ENCODE measurements around the gene NDUFB11. TPM values are rescaled to one million over a fixed set of nuclear protein-coding genes. Genes with fewer than 3 reads are reported as not detected.

The NDUFB11 gene
- total and polyA plus RNA-seq, 2 donors (not counting 1 experiment from before 2014, with no cell fraction given) = 56.8 to 59.7 TPM

DNA sequence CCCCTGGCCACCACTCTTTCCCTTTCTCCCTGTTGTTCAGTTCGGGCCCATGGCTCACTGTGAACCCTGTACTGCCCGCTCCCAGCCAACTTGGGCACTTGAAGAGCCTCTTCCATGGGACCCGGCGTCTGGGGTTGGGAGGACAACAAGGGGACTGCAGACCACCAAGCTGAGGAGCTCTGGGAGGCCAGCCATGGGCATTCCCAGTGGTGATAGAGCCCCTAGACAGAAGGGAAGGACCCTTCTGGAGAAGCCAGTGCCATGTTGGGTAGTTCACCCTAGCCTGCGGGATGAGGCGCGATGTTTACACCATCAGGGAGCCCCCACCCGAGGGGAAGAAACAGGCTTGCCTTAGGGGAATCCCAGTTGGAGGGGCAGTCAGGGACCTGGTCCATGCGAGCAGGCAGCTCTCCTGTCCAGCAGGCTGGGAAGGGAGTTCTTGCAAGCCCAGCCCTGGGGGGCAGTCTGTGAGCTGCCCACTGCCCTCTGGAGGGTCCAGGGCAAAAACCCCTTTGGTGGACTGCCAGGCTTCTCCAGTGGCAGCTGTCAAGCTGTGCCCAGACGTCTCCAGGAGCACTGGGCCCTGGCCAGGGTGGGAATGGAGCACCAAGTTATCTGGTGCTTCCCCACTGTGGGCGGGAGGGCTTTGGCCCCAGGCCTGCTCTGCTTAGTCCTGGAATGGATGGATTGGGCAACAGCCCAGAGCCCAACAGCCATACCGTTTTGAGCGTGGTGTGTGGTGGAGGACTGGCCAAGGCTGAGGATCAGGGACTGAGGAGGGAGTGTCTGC lies 25.4 kb upstream of the NDUFB11 start:
- Histone ChIP-seq H3K79me2 (ENCODE audit: control insufficient read depth, insufficient read depth, low read length) (peaks cover 48% of the 10 kb centered on the region), H3K4me2 (replicated peaks; ENCODE audit: low read depth, low read length, poor library complexity, severe bottlenecking) (no peak overlapping the region), H3K9ac (ENCODE audit: low read length) (no peak overlapping the region), H3K27ac (ENCODE audit: low read length in 2 of 2) (no peak overlapping the region), H3K4me1 (ENCODE audit: control insufficient read depth in 2 of 2, insufficient read depth in 2 of 2, low read length in 2 of 2) (no peaks in the 10 kb centered on the region), H4K20me1 (ENCODE audit: control insufficient read depth, insufficient read depth, low read length, poor library complexity, severe bottlenecking) (peaks cover 22% of the 10 kb centered on the region), H3K4me3 (ENCODE audit: control extremely low read depth in 1 of 5, extremely low read depth in 1 of 5, insufficient read depth in 1 of 5, low read depth in 2 of 5, low read length in 4 of 5) (no peak overlapping the region), H3K9me3 (ENCODE audit: control extremely low read depth in 1 of 3, control insufficient read depth in 2 of 3, insufficient read depth in 1 of 3, low read length in 2 of 3) (no peaks in the 10 kb centered on the region), H3K36me3 (replicated peaks in 1 of 2; ENCODE audit: control extremely low read depth in 1 of 2, control insufficient read depth in 1 of 2, extremely low read depth in 1 of 2, insufficient read depth in 2 of 2, low read length in 1 of 2) (peaks cover 0 to 31% of the 10 kb centered on the region in 2 experiments), H2AFZ (ENCODE audit: insufficient read depth, low read depth, low read length, poor library complexity, severe bottlenecking) (no peak overlapping the region), H3K27me3 (replicated peaks in 1 of 4; ENCODE audit: control extremely low read depth in 1 of 4, control insufficient read depth in 3 of 4, insufficient read depth in 4 of 4, low read length in 3 of 4) (no peaks in the 10 kb centered on the region)
- DNase-seq (no peak), ATAC-seq (ENCODE audit: low read depth) (no peak)
- TF ChIP-seq CTCF (IDR thresholded peaks at IDR 0.05) = no peak
- no peak for TF ChIP-seq EZH2 (IDR thresholded peaks at IDR 0.05; ENCODE audit: borderline replicate concordance, insufficient read depth, low read depth, low read length, poor library complexity, severe bottlenecking)
- no peaks in the 10 kb centered on the region for H3K9me3 Mint-ChIP-seq (ENCODE audit: insufficient read depth)
- WGBS (ENCODE audit: insufficient coverage) = 88% methylated on average over 2 of the region's 13 CpGs
- peaks cover 1% of the 10 kb centered on the region for H3K4me1 Mint-ChIP-seq
- no peak overlapping the region for H3K4me3 Mint-ChIP-seq
- intact Hi-C loops (cut with micrococcal nuclease) = no loop called here
- CTCF ChIA-PET = no interaction called here
- H3K27ac Mint-ChIP-seq = no peak overlapping the region
- H3K27me3 Mint-ChIP-seq = no peaks in the 10 kb centered on the region
- POLR2A ChIA-PET = interaction anchor here (0.5 to 0.6 kb wide), 2 partner anchors 18 to 1900 kb away, joined by 4 to 9 read pairs; no protein-coding TSS in a partner anchor

GRCh38 chrX:47169273-47169672 lies 24.8 kb upstream of the NDUFB11 start:
- POLR2A ChIA-PET = interaction anchor here (0.6 kb wide), 1 partner anchor 17 kb away, joined by 9 read pairs; no protein-coding TSS in a partner anchor
- Histone ChIP-seq H3K36me3 (replicated peaks in 1 of 2; ENCODE audit: control extremely low read depth in 1 of 2, control insufficient read depth in 1 of 2, extremely low read depth in 1 of 2, insufficient read depth in 2 of 2, low read length in 1 of 2) (peaks cover 0 to 29% of the 10 kb centered on the region in 2 experiments), H2AFZ (ENCODE audit: insufficient read depth, low read depth, low read length, poor library complexity, severe bottlenecking) (no peak overlapping the region), H3K79me2 (ENCODE audit: control insufficient read depth, insufficient read depth, low read length) (peaks cover 55% of the 10 kb centered on the region), H3K9me3 (ENCODE audit: control extremely low read depth in 1 of 3, control insufficient read depth in 2 of 3, insufficient read depth in 1 of 3, low read length in 2 of 3) (no peaks in the 10 kb centered on the region), H3K27ac (ENCODE audit: low read length in 2 of 2) (no peak overlapping the region), H3K4me1 (ENCODE audit: control insufficient read depth in 2 of 2, insufficient read depth in 2 of 2, low read length in 2 of 2) (no peaks in the 10 kb centered on the region), H3K4me3 (ENCODE audit: control extremely low read depth in 1 of 5, extremely low read depth in 1 of 5, insufficient read depth in 1 of 5, low read depth in 2 of 5, low read length in 4 of 5) (no peak overlapping the region), H3K4me2 (replicated peaks; ENCODE audit: low read depth, low read length, poor library complexity, severe bottlenecking) (no peak overlapping the region), H3K9ac (ENCODE audit: low read length) (no peak overlapping the region), H3K27me3 (replicated peaks in 1 of 4; ENCODE audit: control extremely low read depth in 1 of 4, control insufficient read depth in 3 of 4, insufficient read depth in 4 of 4, low read length in 3 of 4) (no peaks in the 10 kb centered on the region), H4K20me1 (ENCODE audit: control insufficient read depth, insufficient read depth, low read length, poor library complexity, severe bottlenecking) (peaks cover 22% of the 10 kb centered on the region)
- ATAC-seq (ENCODE audit: low read depth) = no peak
- intact Hi-C loops (cut with micrococcal nuclease) = no loop called here
- CTCF ChIA-PET = no interaction called here
- peaks cover 3% of the 10 kb centered on the region for H3K4me1 Mint-ChIP-seq
- H3K27me3 Mint-ChIP-seq = no peaks in the 10 kb centered on the region
- no peaks in the 10 kb centered on the region for H3K9me3 Mint-ChIP-seq (ENCODE audit: insufficient read depth)
- TF ChIP-seq CTCF (IDR thresholded peaks at IDR 0.05) = no peak
- TF ChIP-seq EZH2 (IDR thresholded peaks at IDR 0.05; ENCODE audit: borderline replicate concordance, insufficient read depth, low read depth, low read length, poor library complexity, severe bottlenecking) = no peak
- H3K4me3 Mint-ChIP-seq = no peak overlapping the region
- 93% methylated on average over 7 of the region's 19 CpGs for WGBS (ENCODE audit: insufficient coverage)
- no peak overlapping the region for H3K27ac Mint-ChIP-seq
- no peak for DNase-seq

All from B cell (primary cell).